MCF 10A (cell line): ENCODE results near the gene EEF1E1. TPM values are rescaled to one million over a fixed set of nuclear protein-coding genes. Genes with fewer than 3 reads are reported as not detected.
A peak's percentile ranks its signal among the peaks of the same experiment; 100 is the strongest.

ENCODE experiments used
- BruUV-seq: library from RNA; stranded (reverse); fragments of 400-500 nt; replicated peaks from 2 replicates; lab custom pipeline; 2021; lab: Mats Ljungman, UMichigan
- CTCF ChIA-PET: fragments of 300-600 bp; sonication (Branson Sonifier 250); formaldehyde crosslinking; extraction: SDS; loops from one replicate; lab custom pipeline; 2021; ENCODE audit warnings: antibody characterized with exemption, inconsistent platforms; lab: Yijun Ruan, JAX
- POLR2A ChIA-PET: fragments of 300-600, 350-650 bp; sonication (Branson Sonifier 250); formaldehyde crosslinking; extraction: SDS; loops from one replicate; lab custom pipeline; 2020; ENCODE audit warnings: antibody characterized with exemption, inconsistent platforms; lab: Yijun Ruan, JAX
- DNase-seq: peaks from one replicate; pipeline ENCODE4 v3.0.0-alpha.2; 2018; ENCODE audit not compliant: unreplicated experiment
- H3K27ac Mint-ChIP-seq: one replicate; pipeline ENCODE4 v1.8.0; 2022; ENCODE audit warnings: mild to moderate bottlenecking, low read depth, mixed read lengths; ENCODE audit not compliant: unreplicated experiment
- H3K27me3 Mint-ChIP-seq: one replicate; pipeline ENCODE4 v1.8.0; 2022; ENCODE audit warnings: mixed read lengths; ENCODE audit not compliant: insufficient read depth, unreplicated experiment
- H3K36me3 Mint-ChIP-seq: one replicate; pipeline ENCODE4 v1.8.0; 2022; ENCODE audit warnings: mild to moderate bottlenecking, moderate library complexity, mixed read lengths; ENCODE audit not compliant: insufficient read depth, unreplicated experiment
- H3K4me1 Mint-ChIP-seq: one replicate; pipeline ENCODE4 v1.8.0; 2022; ENCODE audit warnings: mixed read lengths; ENCODE audit not compliant: insufficient read depth, unreplicated experiment
- H3K4me3 Mint-ChIP-seq: one replicate; pipeline ENCODE4 v1.8.0; 2022; ENCODE audit warnings: mild to moderate bottlenecking, moderate library complexity, mixed read lengths; ENCODE audit not compliant: unreplicated experiment
- H3K9me3 Mint-ChIP-seq: one replicate; pipeline ENCODE4 v1.8.0; 2022; ENCODE audit warnings: mixed read lengths; ENCODE audit not compliant: unreplicated experiment
- CTCF ChIP-seq: fragments of 200-600 bp; IDR thresholded peaks from one replicate; pipeline ENCODE4 v1.8.0; 2022; ENCODE audit warnings: antibody characterized with exemption, mild to moderate bottlenecking; ENCODE audit not compliant: unreplicated experiment
- intact Hi-C: fragments of 100-400 bp; cut with micrococcal nuclease; formaldehyde crosslinking; loops from 2 replicates; pipeline ENCODE4 v1.14.1; 2022
- total RNA-seq: library from RNA; stranded (reverse); gene quantifications from 2 replicates; pipeline ENCODE4 v1.2.3, GENCODE V29; 2022

Gene EEF1E1
- total RNA-seq, 1 experiment from 2014 or later: 56.7 TPM

DNA sequence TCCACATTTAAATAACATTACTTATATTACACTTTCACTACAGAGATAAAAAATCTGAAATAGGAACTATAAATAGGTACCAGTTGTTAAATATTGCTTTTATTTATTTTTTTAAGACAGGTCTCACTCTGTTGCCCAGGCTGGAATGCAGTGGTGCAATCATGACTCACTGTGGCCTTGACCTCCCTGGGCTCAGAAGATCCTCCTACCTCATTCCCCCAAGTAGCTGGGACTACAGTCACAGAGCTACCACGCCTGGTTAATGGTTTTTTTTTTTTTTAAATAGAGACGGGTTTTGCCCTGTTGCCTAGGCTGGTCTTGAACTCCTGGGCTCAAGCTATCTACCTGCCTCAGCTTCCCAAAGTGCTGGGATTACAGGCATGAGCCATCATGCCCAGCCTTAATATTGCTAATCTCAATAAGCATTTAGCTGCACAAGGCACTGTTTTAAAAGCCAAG is 17.3 kb downstream of the EEF1E1 start:
- POLR2A ChIA-PET: interaction anchor here (0.7 to 4.5 kb wide), 11 partner anchors 9 to 495 kb away, joined by 3 to 44 read pairs (median 5); partner anchors contain the start of genes BLOC1S5, EEF1E1 and SNRNP48
- Mint-ChIP-seq H3K27ac (peak overlapping the region; percentile 75), H3K4me3 (no peak overlapping the region), H3K9me3 (peaks cover 8% of the 10 kb centered on the region), H3K27me3 (no peaks in the 10 kb centered on the region), H3K4me1 (peaks cover 30% of the 10 kb centered on the region), H3K36me3 (peaks cover 50% of the 10 kb centered on the region)
- CTCF ChIA-PET: interaction anchor here (0.9 kb wide), 1 partner anchor 45 kb away, joined by 6 read pairs; no protein-coding TSS in a partner anchor
- TF ChIP-seq CTCF: no peak
- intact Hi-C loops: loop anchor here (1.0 kb wide), 1 partner anchor 15 kb away; no protein-coding TSS in a partner anchor
- no TSS peak for BruUV-seq
- DNase-seq: peak; percentile 96

GRCh38 chr6:8084586-8084985 is 17.8 kb downstream of the EEF1E1 start:
- H3K27ac Mint-ChIP-seq: no peak overlapping the region
- ChIA-PET POLR2A (interaction anchor here (0.7 to 4.5 kb wide), 11 partner anchors 10 to 494 kb away, joined by 3 to 44 read pairs (median 5); partner anchors contain the start of genes BLOC1S5, EEF1E1 and SNRNP48), CTCF (interaction anchor here (0.9 kb wide), 1 partner anchor 46 kb away, joined by 6 read pairs; no protein-coding TSS in a partner anchor)
- H3K4me1 Mint-ChIP-seq: peaks cover 35% of the 10 kb centered on the region
- DNase-seq: no peak
- no TSS peak for BruUV-seq
- H3K9me3 Mint-ChIP-seq: peaks cover 8% of the 10 kb centered on the region
- no peak for TF ChIP-seq CTCF
- intact Hi-C loops: no loop called here
- H3K36me3 Mint-ChIP-seq: peaks cover 47% of the 10 kb centered on the region
- no peak overlapping the region for H3K4me3 Mint-ChIP-seq
- H3K27me3 Mint-ChIP-seq: no peaks in the 10 kb centered on the region

- no peaks in the 10 kb centered on the region for H3K27me3 Mint-ChIP-seq
- peaks cover 37% of the 10 kb centered on the region for H3K36me3 Mint-ChIP-seq
- H3K4me1 Mint-ChIP-seq: peaks cover 35% of the 10 kb centered on the region
- intact Hi-C loops: no loop called here
- DNase-seq: peak; percentile 79
- peak overlapping the region; percentile 33 for H3K4me3 Mint-ChIP-seq
- POLR2A ChIA-PET: interaction anchor here (1.4 to 4.5 kb wide), 4 partner anchors 11 to 19 kb away, joined by 4 to 44 read pairs (median 20); partner anchors contain the start of genes BLOC1S5 and EEF1E1
- H3K27ac Mint-ChIP-seq: peak overlapping the region; percentile 89
- no peaks in the 10 kb centered on the region for H3K9me3 Mint-ChIP-seq
- no TSS peak for BruUV-seq
- CTCF ChIA-PET: no interaction called here
- no peak for TF ChIP-seq CTCF
Observed at GRCh38 chr6:8082954-8083858, 19.1 kb downstream of the EEF1E1 start.

GRCh38 chr6:8082572-8082953 is 19.8 kb downstream of the EEF1E1 start:
- intact Hi-C loops: no loop called here
- no peak for TF ChIP-seq CTCF
- peaks cover 37% of the 10 kb centered on the region for H3K36me3 Mint-ChIP-seq
- CTCF ChIA-PET: interaction anchor here (1.2 kb wide), 1 partner anchor 361 kb away, joined by 3 read pairs; no protein-coding TSS in a partner anchor
- no peaks in the 10 kb centered on the region for H3K27me3 Mint-ChIP-seq
- BruUV-seq: no TSS peak
- POLR2A ChIA-PET: interaction anchor here (1.4 to 2.3 kb wide), 3 partner anchors 11 to 20 kb away, joined by 4 to 23 read pairs (median 17); partner anchors contain the start of genes BLOC1S5 and EEF1E1
- peak overlapping the region; percentile 33 for H3K4me3 Mint-ChIP-seq
- DNase-seq: no peak
- H3K9me3 Mint-ChIP-seq: no peaks in the 10 kb centered on the region
- peak overlapping the region; percentile 89 for H3K27ac Mint-ChIP-seq
- peaks cover 35% of the 10 kb centered on the region for H3K4me1 Mint-ChIP-seq
